HEK293 (cell line): Measurements from ENCODE around the gene ENDOG.

ENCODE experiments used
- CTCF ChIA-PET: fragments of 350-600 bp; formaldehyde crosslinking; extraction: SDS; loops from one replicate; lab custom pipeline; 2021; ENCODE audit warnings: antibody characterized with exemption; lab: Yijun Ruan, JAX
- POLR2A ChIA-PET: fragments of 300-600 bp; formaldehyde crosslinking; extraction: SDS; loops from one replicate; lab custom pipeline; 2020; ENCODE audit warnings: antibody characterized with exemption, inconsistent platforms; lab: Yijun Ruan, JAX
- H3K27ac ChIP-seq: fragments of 200-500 bp; sonication (Bioruptor generic); 2 replicates; pipeline ENCODE4 v1.5.1; 2014; ENCODE audit warnings: low read depth, low read length, control low read depth, inconsistent platforms; ENCODE audit errors: extremely low read depth
- H3K36me3 ChIP-seq, 2 experiments: fragments of 200-500 bp in 1 of 2; sonication (Bioruptor generic) in 1 of 2; 1 replicate in 1 of 2; 2 replicates in 1 of 2; pipeline ENCODE4 v1.5.1; 2014 to 2017; ENCODE audit warnings: inconsistent platforms in 2 of 2, low read length in 2 of 2; ENCODE audit not compliant: control insufficient read depth in 2 of 2, insufficient read depth in 1 of 2
- H3K4me1 ChIP-seq: fragments of 200-500 bp; sonication (Bioruptor generic); 2 replicates; pipeline ENCODE4 v1.5.1; 2014; ENCODE audit warnings: mild to moderate bottlenecking, low read length, inconsistent platforms; ENCODE audit not compliant: control insufficient read depth, insufficient read depth
- H3K4me3 ChIP-seq: 2 replicates; pipeline ENCODE4 v1.5.1; 2011; ENCODE audit warnings: low read depth, mild to moderate bottlenecking, control low read depth, low read length, moderate library complexity
- H3K9me3 ChIP-seq: fragments of 200-500 bp; sonication (Bioruptor generic); 2 replicates; pipeline ENCODE4 v1.5.1; 2014; ENCODE audit warnings: low read depth, low read length, inconsistent platforms; ENCODE audit not compliant: control insufficient read depth, insufficient read depth
- GLI2 ChIP-seq: fragments of 450-650 bp; formaldehyde crosslinking; IDR thresholded peaks from 2 replicates; pipeline ENCODE4; 2017; ENCODE audit warnings: missing biosample characterization, missing genetic modification characterization, low read depth, borderline replicate concordance
- MEIS1 ChIP-seq: sonication (generic); formaldehyde crosslinking; IDR thresholded peaks from 2 replicates; pipeline ENCODE4 v1.8.1; 2022; ENCODE audit warnings: missing genetic modification reagents, mild to moderate bottlenecking, borderline replicate concordance
- PRDM1 ChIP-seq: fragments of 450-650 bp; formaldehyde crosslinking; IDR thresholded peaks from 2 replicates; pipeline ENCODE4; 2016; ENCODE audit warnings: missing biosample characterization, missing genetic modification characterization
- ZNF112 ChIP-seq: fragments of 450-650 bp; formaldehyde crosslinking; IDR thresholded peaks from 2 replicates; pipeline ENCODE4 v1.5.0; 2017; ENCODE audit warnings: missing biosample characterization, missing genetic modification characterization
- ZNF140 ChIP-seq: fragments of 450-650 bp; formaldehyde crosslinking; IDR thresholded peaks from 2 replicates; pipeline ENCODE4 v1.5.1; 2016; ENCODE audit warnings: missing biosample characterization, missing genetic modification characterization
- ZNF16 ChIP-seq: fragments of 450-650 bp; formaldehyde crosslinking; IDR thresholded peaks from 2 replicates; pipeline ENCODE4 v1.5.1; 2016; ENCODE audit warnings: low read depth, missing biosample characterization, missing genetic modification characterization
- ZNF366 ChIP-seq: fragments of 450-650 bp; formaldehyde crosslinking; conservative IDR thresholded peaks from 2 replicates; pipeline ENCODE4 v1.5.1; 2016; ENCODE audit warnings: missing biosample characterization, missing genetic modification characterization
- ZNF394 ChIP-seq: fragments of 450-650 bp; formaldehyde crosslinking; IDR thresholded peaks from 2 replicates; pipeline ENCODE4 v1.5.1; 2016; ENCODE audit warnings: missing biosample characterization, missing genetic modification characterization, mild to moderate bottlenecking, moderate library complexity, borderline replicate concordance
- ZNF548 ChIP-seq: fragments of 450-650 bp; formaldehyde crosslinking; IDR thresholded peaks from 2 replicates; pipeline ENCODE4 v1.5.1; 2016; ENCODE audit warnings: missing biosample characterization, missing genetic modification characterization
- ZNF560 ChIP-seq: fragments of 450-650 bp; formaldehyde crosslinking; IDR thresholded peaks from 2 replicates; pipeline ENCODE4 v1.5.1; 2017; ENCODE audit warnings: missing biosample characterization, missing genetic modification characterization, borderline replicate concordance
- ZNF596 ChIP-seq: fragments of 450-650 bp; IDR thresholded peaks from 2 replicates; pipeline ENCODE4 v1.5.0; 2018; ENCODE audit warnings: missing biosample characterization, mild to moderate bottlenecking, missing genetic modification characterization, moderate library complexity
- ZNF677 ChIP-seq: fragments of 450-650 bp; IDR thresholded peaks from 2 replicates; pipeline ENCODE4 v1.5.0; 2018; ENCODE audit warnings: missing biosample characterization, mild to moderate bottlenecking, missing genetic modification characterization, moderate library complexity
- ZNF707 ChIP-seq: fragments of 450-650 bp; formaldehyde crosslinking; IDR thresholded peaks from 2 replicates; pipeline ENCODE4 v1.5.1; 2016; ENCODE audit warnings: missing biosample characterization, missing genetic modification characterization
- TF ChIP-seq, protein P1 (sequence below): fragments of 450-650 bp; formaldehyde crosslinking; IDR thresholded peaks from 2 replicates; pipeline ENCODE4 v1.5.0; 2017; ENCODE audit warnings: missing biosample characterization, missing genetic modification characterization, borderline replicate concordance
- TF ChIP-seq, protein P2 (sequence below): fragments of 450-650 bp; formaldehyde crosslinking; conservative IDR thresholded peaks from 2 replicates; pipeline ENCODE4 v1.5.1; 2016; ENCODE audit warnings: low read depth, missing biosample characterization, missing genetic modification characterization
- TF ChIP-seq, protein P3 (sequence below): fragments of 450-650 bp; formaldehyde crosslinking; IDR thresholded peaks from 2 replicates; pipeline ENCODE4 v1.5.1; 2016; ENCODE audit warnings: missing biosample characterization, missing genetic modification characterization
- TF ChIP-seq, protein P4 (sequence below): fragments of 450-650 bp; formaldehyde crosslinking; IDR thresholded peaks from 2 replicates; pipeline ENCODE4 v1.5.1; 2016; ENCODE audit warnings: missing biosample characterization, missing genetic modification characterization
- TF ChIP-seq, protein P5 (sequence below): fragments of 450-650 bp; formaldehyde crosslinking; IDR thresholded peaks from 2 replicates; pipeline ENCODE4 v1.5.1; 2017; ENCODE audit warnings: missing biosample characterization, missing genetic modification characterization
- TF ChIP-seq, protein P6 (sequence below): fragments of 450-650 bp; formaldehyde crosslinking; IDR thresholded peaks from 2 replicates; pipeline ENCODE4 v1.5.1; 2016; ENCODE audit warnings: missing biosample characterization, missing genetic modification characterization
- TF ChIP-seq, protein P7 (sequence below): fragments of 450-650 bp; formaldehyde crosslinking; IDR thresholded peaks from 2 replicates; pipeline ENCODE4 v1.5.1; 2017; ENCODE audit warnings: missing biosample characterization, mild to moderate bottlenecking, missing genetic modification characterization, moderate library complexity

ENDOG gene

DNA sequence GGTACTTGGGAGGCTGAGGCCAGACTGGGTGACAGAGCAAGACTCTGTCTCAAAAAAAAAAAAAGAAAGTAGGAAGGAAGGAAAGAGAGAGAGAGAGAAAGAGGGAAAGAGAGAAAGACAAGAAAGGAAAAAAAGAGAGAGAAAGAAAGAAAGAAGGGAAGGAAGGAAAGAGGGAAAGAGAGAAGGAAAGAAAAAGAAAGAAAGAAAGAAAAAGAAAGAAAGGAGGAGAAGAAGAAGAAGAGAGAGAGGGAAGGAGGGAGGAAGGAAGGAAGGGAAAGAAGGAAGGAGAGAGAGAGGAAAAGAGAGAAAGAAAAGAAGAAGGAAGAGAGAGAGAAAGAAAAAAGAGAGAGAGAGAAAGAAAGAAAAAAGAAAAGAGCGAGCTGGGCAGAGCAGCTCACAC, 43.5 kb upstream of the ENDOG start:
- no peaks in the 10 kb centered on the region for H3K4me1 ChIP-seq
- H3K4me3 ChIP-seq, result no peak overlapping the region
- no peak overlapping the region for H3K27ac ChIP-seq
- no peaks in the 10 kb centered on the region for H3K9me3 ChIP-seq
- ChIA-PET CTCF (no interaction called here), POLR2A (no interaction called here)
- TF ChIP-seq, protein P1, sequence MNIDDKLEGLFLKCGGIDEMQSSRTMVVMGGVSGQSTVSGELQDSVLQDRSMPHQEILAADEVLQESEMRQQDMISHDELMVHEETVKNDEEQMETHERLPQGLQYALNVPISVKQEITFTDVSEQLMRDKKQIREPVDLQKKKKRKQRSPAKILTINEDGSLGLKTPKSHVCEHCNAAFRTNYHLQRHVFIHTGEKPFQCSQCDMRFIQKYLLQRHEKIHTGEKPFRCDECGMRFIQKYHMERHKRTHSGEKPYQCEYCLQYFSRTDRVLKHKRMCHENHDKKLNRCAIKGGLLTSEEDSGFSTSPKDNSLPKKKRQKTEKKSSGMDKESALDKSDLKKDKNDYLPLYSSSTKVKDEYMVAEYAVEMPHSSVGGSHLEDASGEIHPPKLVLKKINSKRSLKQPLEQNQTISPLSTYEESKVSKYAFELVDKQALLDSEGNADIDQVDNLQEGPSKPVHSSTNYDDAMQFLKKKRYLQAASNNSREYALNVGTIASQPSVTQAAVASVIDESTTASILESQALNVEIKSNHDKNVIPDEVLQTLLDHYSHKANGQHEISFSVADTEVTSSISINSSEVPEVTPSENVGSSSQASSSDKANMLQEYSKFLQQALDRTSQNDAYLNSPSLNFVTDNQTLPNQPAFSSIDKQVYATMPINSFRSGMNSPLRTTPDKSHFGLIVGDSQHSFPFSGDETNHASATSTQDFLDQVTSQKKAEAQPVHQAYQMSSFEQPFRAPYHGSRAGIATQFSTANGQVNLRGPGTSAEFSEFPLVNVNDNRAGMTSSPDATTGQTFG, result no peak
- TF ChIP-seq ZNF112 (tag by site-specific recombination) (no peak), PRDM1 (peak; percentile 93), ZNF548 (tag by site-specific recombination) (no peak), ZNF707 (tag by site-specific recombination) (no peak), ZNF394 (tag by site-specific recombination) (no peak), MEIS1 (CRISPR knock-in tag) (no peak), ZNF16 (no peak), ZNF140 (tag by site-specific recombination) (no peak), ZNF677 (tag by site-specific recombination) (no peak), ZNF560 (tag by site-specific recombination) (no peak), GLI2 (tag by site-specific recombination) (no peak), ZNF596 (tag by site-specific recombination) (peak; percentile 89), ZNF366 (tag by site-specific recombination) (peak; percentile 99)
- TF ChIP-seq, protein P2, sequence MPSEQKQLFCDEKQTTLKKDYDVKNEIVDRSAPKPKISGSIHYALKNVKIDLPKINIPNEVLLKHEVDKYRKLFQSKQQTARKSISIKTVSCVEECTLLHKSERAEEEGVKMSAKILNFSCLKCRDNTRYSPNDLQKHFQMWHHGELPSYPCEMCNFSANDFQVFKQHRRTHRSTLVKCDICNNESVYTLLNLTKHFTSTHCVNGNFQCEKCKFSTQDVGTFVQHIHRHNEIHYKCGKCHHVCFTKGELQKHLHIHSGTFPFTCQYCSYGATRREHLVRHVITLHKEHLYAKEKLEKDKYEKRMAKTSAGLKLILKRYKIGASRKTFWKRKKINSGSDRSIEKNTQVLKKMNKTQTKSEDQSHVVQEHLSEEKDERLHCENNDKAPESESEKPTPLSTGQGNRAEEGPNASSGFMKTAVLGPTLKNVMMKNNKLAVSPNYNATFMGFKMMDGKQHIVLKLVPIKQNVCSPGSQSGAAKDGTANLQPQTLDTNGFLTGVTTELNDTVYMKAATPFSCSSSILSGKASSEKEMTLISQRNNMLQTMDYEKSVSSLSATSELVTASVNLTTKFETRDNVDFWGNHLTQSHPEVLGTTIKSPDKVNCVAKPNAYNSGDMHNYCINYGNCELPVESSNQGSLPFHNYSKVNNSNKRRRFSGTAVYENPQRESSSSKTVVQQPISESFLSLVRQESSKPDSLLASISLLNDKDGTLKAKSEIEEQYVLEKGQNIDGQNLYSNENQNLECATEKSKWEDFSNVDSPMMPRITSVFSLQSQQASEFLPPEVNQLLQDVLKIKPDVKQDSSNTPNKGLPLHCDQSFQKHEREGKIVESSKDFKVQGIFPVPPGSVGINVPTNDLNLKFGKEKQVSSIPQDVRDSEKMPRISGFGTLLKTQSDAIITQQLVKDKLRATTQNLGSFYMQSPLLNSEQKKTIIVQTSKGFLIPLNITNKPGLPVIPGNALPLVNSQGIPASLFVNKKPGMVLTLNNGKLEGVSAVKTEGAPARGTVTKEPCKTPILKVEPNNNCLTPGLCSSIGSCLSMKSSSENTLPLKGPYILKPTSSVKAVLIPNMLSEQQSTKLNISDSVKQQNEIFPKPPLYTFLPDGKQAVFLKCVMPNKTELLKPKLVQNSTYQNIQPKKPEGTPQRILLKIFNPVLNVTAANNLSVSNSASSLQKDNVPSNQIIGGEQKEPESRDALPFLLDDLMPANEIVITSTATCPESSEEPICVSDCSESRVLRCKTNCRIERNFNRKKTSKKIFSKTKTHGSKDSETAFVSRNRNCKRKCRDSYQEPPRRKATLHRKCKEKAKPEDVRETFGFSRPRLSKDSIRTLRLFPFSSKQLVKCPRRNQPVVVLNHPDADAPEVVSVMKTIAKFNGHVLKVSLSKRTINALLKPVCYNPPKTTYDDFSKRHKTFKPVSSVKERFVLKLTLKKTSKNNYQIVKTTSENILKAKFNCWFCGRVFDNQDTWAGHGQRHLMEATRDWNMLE (tag by site-specific recombination), result no peak
- TF ChIP-seq, protein P3, sequence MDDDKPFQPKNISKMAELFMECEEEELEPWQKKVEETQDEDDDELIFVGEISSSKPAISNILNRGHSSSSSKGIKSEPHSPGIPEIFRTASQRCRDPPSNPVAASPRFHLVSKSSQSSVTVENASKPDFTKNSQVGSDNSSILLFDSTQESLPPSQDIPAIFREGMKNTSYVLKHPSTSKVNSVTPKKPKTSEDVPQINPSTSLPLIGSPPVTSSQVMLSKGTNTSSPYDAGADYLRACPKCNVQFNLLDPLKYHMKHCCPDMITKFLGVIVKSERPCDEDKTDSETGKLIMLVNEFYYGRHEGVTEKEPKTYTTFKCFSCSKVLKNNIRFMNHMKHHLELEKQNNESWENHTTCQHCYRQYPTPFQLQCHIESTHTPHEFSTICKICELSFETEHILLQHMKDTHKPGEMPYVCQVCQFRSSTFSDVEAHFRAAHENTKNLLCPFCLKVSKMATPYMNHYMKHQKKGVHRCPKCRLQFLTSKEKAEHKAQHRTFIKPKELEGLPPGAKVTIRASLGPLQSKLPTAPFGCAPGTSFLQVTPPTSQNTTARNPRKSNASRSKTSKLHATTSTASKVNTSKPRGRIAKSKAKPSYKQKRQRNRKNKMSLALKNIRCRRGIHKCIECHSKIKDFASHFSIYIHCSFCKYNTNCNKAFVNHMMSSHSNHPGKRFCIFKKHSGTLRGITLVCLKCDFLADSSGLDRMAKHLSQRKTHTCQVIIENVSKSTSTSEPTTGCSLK (tag by site-specific recombination), result no peak
- TF ChIP-seq, protein P4, sequence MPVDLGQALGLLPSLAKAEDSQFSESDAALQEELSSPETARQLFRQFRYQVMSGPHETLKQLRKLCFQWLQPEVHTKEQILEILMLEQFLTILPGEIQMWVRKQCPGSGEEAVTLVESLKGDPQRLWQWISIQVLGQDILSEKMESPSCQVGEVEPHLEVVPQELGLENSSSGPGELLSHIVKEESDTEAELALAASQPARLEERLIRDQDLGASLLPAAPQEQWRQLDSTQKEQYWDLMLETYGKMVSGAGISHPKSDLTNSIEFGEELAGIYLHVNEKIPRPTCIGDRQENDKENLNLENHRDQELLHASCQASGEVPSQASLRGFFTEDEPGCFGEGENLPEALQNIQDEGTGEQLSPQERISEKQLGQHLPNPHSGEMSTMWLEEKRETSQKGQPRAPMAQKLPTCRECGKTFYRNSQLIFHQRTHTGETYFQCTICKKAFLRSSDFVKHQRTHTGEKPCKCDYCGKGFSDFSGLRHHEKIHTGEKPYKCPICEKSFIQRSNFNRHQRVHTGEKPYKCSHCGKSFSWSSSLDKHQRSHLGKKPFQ (tag by site-specific recombination), result no peak
- TF ChIP-seq, protein P5, sequence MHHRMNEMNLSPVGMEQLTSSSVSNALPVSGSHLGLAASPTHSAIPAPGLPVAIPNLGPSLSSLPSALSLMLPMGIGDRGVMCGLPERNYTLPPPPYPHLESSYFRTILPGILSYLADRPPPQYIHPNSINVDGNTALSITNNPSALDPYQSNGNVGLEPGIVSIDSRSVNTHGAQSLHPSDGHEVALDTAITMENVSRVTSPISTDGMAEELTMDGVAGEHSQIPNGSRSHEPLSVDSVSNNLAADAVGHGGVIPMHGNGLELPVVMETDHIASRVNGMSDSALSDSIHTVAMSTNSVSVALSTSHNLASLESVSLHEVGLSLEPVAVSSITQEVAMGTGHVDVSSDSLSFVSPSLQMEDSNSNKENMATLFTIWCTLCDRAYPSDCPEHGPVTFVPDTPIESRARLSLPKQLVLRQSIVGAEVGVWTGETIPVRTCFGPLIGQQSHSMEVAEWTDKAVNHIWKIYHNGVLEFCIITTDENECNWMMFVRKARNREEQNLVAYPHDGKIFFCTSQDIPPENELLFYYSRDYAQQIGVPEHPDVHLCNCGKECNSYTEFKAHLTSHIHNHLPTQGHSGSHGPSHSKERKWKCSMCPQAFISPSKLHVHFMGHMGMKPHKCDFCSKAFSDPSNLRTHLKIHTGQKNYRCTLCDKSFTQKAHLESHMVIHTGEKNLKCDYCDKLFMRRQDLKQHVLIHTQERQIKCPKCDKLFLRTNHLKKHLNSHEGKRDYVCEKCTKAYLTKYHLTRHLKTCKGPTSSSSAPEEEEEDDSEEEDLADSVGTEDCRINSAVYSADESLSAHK (tag by site-specific recombination), result no peak
- TF ChIP-seq, protein P6, sequence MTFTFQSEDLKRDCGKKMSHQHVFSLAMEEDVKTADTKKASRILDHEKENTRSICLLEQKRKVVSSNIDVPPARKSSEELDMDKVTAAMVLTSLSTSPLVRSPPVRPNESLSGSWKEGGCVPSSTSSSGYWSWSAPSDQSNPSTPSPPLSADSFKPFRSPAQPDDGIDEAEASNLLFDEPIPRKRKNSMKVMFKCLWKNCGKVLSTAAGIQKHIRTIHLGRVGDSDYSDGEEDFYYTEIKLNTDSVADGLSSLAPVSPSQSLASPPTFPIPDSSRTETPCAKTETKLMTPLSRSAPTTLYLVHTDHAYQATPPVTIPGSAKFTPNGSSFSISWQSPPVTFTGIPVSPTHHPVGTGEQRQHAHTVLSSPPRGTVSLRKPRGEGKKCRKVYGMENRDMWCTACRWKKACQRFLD (tag by site-specific recombination), result no peak
- TF ChIP-seq, protein P7, sequence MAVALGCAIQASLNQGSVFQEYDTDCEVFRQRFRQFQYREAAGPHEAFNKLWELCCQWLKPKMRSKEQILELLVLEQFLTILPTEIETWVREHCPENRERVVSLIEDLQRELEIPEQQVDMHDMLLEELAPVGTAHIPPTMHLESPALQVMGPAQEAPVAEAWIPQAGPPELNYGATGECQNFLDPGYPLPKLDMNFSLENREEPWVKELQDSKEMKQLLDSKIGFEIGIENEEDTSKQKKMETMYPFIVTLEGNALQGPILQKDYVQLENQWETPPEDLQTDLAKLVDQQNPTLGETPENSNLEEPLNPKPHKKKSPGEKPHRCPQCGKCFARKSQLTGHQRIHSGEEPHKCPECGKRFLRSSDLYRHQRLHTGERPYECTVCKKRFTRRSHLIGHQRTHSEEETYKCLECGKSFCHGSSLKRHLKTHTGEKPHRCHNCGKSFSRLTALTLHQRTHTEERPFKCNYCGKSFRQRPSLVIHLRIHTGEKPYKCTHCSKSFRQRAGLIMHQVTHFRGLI (tag by site-specific recombination), result no peak
- peaks cover 0 to 1% of the 10 kb centered on the region in 2 experiments; a peak in 1 of 3 replicates for H3K36me3 ChIP-seq
